Measurements from ENCODE around the gene SORCS2.

SORCS2 gene

GRCh38 chr4:7342223-7343080 lies 150.1 kb downstream of the SORCS2 start:
- DNase-seq: no peak

DNA sequence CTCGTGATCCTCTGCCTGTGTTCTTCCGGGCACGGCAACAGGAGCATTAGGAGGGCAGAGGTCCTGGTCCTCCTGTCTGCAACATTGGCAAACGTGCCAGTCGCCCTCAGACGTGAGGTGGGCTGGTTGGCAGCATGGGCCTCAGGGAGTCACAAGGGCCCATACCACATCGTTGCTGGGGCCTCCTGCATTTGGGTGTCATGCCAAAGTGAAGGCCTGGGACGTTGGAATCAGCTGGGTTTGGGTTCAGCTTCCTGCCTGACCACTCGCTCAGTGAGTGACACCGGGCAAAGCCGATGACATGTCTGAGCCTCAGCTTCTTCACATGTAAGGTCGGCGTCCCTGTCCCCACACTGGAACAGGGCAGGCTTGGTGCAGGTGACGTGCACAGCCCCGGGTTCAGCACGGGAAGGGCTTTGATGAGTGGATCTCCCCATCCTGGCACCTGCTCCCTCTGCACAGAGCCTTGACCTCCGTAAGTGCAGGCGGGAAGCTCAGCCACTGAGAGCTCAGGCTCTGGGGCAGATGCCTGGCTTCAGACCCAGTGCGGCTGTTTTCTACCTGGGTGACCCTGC lies 150.8 kb downstream of the SORCS2 start:
- DNase-seq: no peak

GRCh38 chr4:7343950-7344349 lies 151.6 kb downstream of the SORCS2 start:
- DNase-seq: no peak

DNA sequence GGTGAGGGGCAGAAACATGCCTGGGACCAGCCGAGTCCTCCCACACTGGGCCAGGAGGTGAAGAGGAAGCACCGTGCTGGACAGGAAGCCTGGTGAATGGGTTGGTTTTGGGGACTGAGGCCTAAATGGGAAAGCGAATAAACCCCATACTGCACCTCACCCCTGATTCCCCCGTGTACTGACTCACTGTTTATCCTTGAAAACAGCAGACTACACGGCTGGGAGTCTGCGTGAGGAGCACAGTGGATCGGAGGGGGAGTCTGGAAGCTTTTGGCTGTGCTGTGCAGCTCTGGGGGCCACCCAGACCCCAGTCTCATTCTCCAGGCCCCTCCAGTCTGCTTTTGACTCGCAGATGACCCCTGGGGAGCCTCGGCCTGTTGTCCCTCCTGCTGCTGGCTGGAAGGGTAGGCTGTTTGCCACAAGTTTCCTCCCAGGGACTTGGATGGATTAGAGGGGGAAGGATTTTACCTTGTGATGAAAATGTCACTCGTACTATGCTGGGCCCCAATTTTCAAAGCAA lies 152.4 kb downstream of the SORCS2 start:
- no peak for DNase-seq

- DNase-seq: no peak
Observed at GRCh38 chr4:7347981-7348380, 155.6 kb downstream of the SORCS2 start.

- DNase-seq: no peak
Observed at GRCh38 chr4:7348946-7349900, 156.9 kb downstream of the SORCS2 start.

DNA sequence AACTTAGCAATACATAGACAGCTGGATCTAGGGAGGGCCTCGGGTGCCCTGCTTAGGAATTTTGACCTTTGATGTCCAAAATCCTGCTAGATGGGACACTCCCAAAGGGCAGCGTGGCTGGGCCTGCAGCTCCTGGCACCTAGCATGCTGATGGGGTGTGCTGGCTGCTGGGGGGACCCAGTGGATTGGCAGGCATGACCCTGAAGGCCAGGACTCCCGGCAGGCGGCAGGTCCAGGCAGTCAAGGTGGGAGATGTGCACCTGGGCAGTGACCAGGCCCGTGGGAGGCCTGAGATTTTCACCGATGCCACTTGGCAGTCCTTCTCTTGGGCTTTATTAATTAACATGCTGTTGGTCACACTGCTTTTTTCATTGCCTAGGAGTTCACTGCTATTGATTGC lies 158.1 kb downstream of the SORCS2 start:
- DNase-seq: no peak

GRCh38 chr4:7351014-7351413 lies 158.7 kb downstream of the SORCS2 start:
- DNase-seq: no peak

DNA sequence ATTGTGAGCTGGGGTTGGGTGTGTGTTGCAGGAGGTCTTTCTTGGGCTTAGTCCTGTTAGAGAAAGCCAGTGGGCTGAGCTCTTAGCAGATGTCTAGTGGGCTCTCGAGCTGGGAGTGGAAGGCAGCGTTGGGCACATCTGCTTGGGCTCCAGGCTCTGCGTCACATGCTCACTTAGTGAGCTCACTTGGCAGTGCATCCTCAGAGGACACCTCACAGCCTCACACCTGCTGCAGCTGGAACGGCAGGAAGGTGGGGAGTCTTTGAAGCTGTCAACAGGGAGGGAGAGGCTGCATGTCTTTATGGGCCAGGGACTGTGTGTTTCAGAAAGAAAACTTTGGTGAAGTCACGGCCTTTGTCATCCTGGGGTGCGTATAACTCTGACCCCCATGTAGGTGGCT lies 160.1 kb downstream of the SORCS2 start:
- DNase-seq: no peak

DNA sequence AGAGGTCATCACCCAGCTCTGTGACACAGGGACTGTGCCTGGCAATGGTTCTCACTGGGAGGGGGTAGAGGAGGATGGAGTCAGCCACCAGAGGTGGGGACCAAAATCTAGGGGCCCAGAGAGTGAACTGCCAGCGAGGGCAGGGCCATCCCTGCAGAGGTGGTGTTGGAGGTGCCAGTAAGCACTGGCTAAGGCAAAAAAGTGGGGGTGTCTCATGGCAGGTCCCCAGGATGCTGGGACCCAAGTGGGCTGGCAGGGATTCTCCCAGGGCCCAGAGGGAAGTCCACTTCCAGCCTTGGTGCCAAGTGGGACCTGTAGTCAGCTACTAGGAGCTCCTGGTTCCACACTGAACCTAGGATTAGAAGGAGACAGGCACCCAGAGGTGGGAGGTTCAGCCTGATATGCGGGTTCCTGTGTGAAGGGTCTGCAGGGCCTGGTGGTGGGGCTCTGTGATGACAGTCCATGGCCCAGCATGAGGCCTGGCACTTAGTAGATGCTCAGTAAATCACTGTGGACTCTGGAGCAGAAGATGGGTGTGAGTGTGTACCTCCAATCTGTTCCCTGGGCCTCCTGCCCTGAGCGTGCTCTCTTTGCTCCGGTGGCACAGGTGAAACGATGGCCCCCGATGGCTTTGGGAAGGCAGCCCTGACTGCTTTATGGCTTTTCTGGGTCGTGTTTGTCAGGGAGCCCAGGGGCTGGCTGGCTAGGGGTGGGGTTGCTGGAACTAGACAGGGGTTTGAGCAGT lies 160.9 kb downstream of the SORCS2 start:
- no peak for DNase-seq

GRCh38 chr4:7353846-7354610 lies 161.7 kb downstream of the SORCS2 start:
- DNase-seq: no peak

DNA sequence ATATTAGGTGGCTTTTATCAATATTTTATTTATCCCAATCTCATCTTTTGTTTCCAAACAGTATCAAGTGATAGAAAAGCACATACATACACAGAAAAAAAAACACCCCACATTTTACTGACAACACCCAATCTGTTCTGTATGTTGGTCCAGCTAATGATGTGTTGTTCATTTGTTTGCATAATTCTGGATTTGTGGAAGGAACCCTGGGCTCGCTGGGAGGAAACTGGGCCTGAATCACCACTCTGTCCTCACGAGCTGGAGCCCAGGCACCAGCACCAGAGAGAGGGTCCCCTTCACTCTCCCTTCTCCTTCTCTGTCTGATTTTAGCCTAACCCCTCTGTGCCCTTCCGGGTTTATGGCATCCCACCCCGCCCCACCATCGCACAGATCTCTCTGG lies 162.6 kb downstream of the SORCS2 start:
- no peak for DNase-seq

- no peak for DNase-seq
Observed at GRCh38 chr4:7355795-7356194, 163.5 kb downstream of the SORCS2 start.

- DNase-seq: no peak
Observed at GRCh38 chr4:7356667-7357310, 164.5 kb downstream of the SORCS2 start.

DNA sequence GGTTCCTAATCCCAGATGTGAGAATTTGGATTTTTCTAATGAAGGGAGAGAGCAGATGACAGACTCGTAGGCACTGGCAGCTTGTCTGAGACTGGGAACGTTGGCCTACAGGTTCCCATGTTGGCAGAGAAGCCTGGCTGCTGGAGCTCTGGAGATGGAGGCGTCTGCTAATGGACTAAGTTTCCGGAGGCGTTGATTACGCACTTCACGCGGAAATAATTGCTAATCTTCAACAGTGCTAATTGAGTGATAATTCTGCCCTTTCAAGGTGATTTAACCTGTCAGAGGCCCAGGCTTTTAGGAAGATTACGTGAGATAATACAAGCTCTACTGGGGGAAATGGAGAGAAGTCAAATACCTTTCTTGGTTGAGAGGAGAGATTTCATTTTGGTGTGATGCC lies 165.0 kb downstream of the SORCS2 start:
- no peak for DNase-seq

GRCh38 chr4:7358100-7358735 lies 165.9 kb downstream of the SORCS2 start:
- no peak for DNase-seq

GRCh38 chr4:7359400-7360062 lies 167.2 kb downstream of the SORCS2 start:
- no peak for DNase-seq

- no peak for DNase-seq
Observed at GRCh38 chr4:7360806-7361205, 168.5 kb downstream of the SORCS2 start.

DNA sequence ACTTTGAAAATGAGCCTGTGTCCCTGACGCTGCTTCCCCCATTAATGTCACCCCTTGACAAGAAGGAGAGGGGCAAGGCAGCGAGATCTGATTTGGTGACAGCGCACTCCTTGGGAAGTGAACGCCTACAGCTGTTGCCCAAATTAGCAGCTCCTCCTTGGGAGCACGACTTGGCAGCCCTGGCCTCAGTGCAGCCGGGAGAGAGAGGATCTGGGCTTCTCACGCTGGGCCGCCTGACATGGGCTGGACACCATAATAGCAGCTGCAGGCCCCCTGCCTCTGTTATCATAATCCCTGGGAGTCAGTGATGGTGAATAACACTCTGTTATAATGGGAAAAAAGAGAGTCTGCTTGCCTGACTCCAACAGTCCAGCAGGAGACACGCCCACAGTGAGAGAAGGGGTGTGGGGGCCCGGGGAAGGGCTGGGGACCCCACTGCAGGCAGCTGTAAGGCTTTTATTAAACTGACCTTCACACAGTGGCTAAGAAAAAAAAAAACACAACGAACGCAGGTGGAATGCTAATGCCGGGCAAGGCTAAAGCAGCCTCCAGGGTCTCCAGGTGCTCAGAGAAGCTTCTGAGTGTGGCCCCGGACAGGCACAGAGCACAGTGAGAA lies 169.1 kb downstream of the SORCS2 start:
- no peak for DNase-seq

DNA sequence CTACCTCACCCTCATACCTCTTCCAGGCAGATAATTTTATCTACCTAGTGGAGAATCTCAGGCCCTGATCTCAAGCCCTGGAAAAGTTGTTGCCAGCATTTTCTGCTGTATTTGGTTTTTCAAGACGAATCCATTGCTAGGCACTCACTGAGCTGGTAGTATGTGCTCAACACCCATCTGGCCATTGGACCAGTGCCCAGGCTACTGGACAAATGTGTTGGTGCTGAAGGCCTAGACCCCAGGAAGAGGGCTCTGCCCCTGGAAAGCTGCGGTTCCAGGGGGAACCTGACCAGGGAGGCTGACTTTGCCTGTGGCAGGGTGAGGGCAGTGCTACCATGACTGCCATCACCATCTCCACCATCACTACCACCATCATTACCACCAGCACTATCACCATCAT lies 170.0 kb downstream of the SORCS2 start:
- DNase-seq: no peak
